Activated CD8-positive, alpha-beta T cell treated with anti-CD3 and anti-CD28 coated beads, Interleukin-2, amount 10 ng/mL, durations not matched to agents 7 days and 5 days (primary cell): Measurements from ENCODE around the gene VNN1. TPM values are rescaled to one million over a fixed set of nuclear protein-coding genes. Genes with fewer than 3 reads are reported as not detected.

Experiments
- ATAC-seq: fragments of 150-1000 bp; cut with Tn5 transposase; one replicate; pipeline ENCODE4 v1.10.0; 2021; ENCODE audit warnings: moderate library complexity
- CTCF ChIA-PET: fragments of 350-600 bp; sonication (Branson Sonifier 250); formaldehyde crosslinking; loops from one replicate; lab custom pipeline; 2021; ENCODE audit warnings: antibody characterized with exemption; lab: Charles Lee
- POLR2A ChIA-PET: fragments of 350-600 bp; sonication (Branson Sonifier 250); formaldehyde crosslinking; loops from one replicate; lab custom pipeline; 2021; ENCODE audit warnings: antibody characterized with exemption; lab: Charles Lee
- DNase-seq: peaks from one replicate; pipeline ENCODE4 v3.0.0-alpha.2; 2020
- H3K27ac Mint-ChIP-seq: one replicate; pipeline ENCODE4 v1.8.0; 2021; ENCODE audit warnings: mild to moderate bottlenecking, mixed read lengths
- H3K27me3 Mint-ChIP-seq: one replicate; pipeline ENCODE4 v1.8.0; 2021; ENCODE audit warnings: low read depth, mixed read lengths
- H3K36me3 Mint-ChIP-seq: one replicate; pipeline ENCODE4 v1.8.0; 2021; ENCODE audit warnings: low read depth, mixed read lengths
- H3K4me1 Mint-ChIP-seq: one replicate; pipeline ENCODE4 v1.8.0; 2021; ENCODE audit warnings: low read depth, mixed read lengths
- H3K4me3 Mint-ChIP-seq: one replicate; pipeline ENCODE4 v1.8.0; 2021; ENCODE audit warnings: mild to moderate bottlenecking, mixed read lengths
- H3K9me3 Mint-ChIP-seq: one replicate; pipeline ENCODE4 v1.8.0; 2022; ENCODE audit warnings: mixed read lengths; ENCODE audit not compliant: insufficient read depth
- total RNA-seq, 2 experiments: library from RNA; stranded (reverse); gene quantifications; one replicate each; pipeline ENCODE4 v1.2.3, GENCODE V29; 2021

Gene VNN1
- total RNA-seq, 2 experiments from 2014 or later = not detected

- ChIA-PET POLR2A (no interaction called here), CTCF (no interaction called here)
- Mint-ChIP-seq H3K27ac (no peak overlapping the region), H3K4me1 (peaks cover 22% of the 10 kb centered on the region), H3K9me3 (no peaks in the 10 kb centered on the region), H3K4me3 (no peak overlapping the region), H3K27me3 (no peaks in the 10 kb centered on the region), H3K36me3 (peaks cover 68% of the 10 kb centered on the region)
- no peak for DNase-seq
- no peak for ATAC-seq
These were observed 32.2 kb upstream of the VNN1 start for GRCh38 chr6:132746048-132746447.

- H3K27me3 Mint-ChIP-seq = no peaks in the 10 kb centered on the region
- ChIA-PET POLR2A (no interaction called here), CTCF (interaction anchor here (0.7 kb wide), 1 partner anchor 14 kb away, joined by 3 read pairs; no protein-coding TSS in a partner anchor)
- H3K4me1 Mint-ChIP-seq = no peaks in the 10 kb centered on the region
- H3K4me3 Mint-ChIP-seq = no peak overlapping the region
- H3K9me3 Mint-ChIP-seq = peaks cover 8% of the 10 kb centered on the region
- no peak for DNase-seq
- ATAC-seq = no peak
- peaks cover 43% of the 10 kb centered on the region for H3K36me3 Mint-ChIP-seq
- H3K27ac Mint-ChIP-seq = no peak overlapping the region
These were observed 28.6 kb upstream of the VNN1 start for GRCh38 chr6:132742495-132742894.

GRCh38 chr6:132741281-132741680, 27.4 kb upstream of the VNN1 start:
- ATAC-seq (no peak), DNase-seq (no peak)
- Mint-ChIP-seq H3K36me3 (peaks cover 35% of the 10 kb centered on the region), H3K27ac (no peak overlapping the region), H3K4me3 (no peak overlapping the region), H3K9me3 (peaks cover 8% of the 10 kb centered on the region), H3K4me1 (peaks cover 9% of the 10 kb centered on the region), H3K27me3 (no peaks in the 10 kb centered on the region)
- POLR2A ChIA-PET = no interaction called here
- CTCF ChIA-PET = interaction anchor here (1.0 kb wide), 1 partner anchor 48 kb away, joined by 3 read pairs; no protein-coding TSS in a partner anchor

DNA sequence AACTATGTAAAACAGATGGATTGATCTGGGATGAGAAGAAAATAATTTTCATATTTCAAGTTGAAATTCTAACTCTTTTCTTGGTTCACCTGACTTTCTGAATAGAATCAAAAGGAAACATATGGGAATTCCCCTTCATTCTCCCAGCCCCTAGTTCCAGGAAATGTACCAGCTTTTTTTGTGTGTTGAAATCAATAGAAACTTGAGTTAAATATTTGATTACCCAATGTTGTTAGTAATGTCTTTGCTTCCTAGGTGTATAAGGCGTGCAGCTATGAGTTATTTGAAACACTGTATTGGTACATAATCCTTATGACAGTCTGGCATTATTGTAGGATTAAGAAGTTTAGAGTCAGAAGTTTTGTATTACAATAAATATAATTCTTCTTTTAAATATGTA, 22.4 kb upstream of the VNN1 start:
- POLR2A ChIA-PET = no interaction called here
- no peak for DNase-seq
- H3K4me3 Mint-ChIP-seq = no peak overlapping the region
- peaks cover 16% of the 10 kb centered on the region for H3K4me1 Mint-ChIP-seq
- ATAC-seq = no peak
- H3K27me3 Mint-ChIP-seq = peaks cover 2% of the 10 kb centered on the region
- CTCF ChIA-PET = interaction anchor here (1.3 kb wide), 1 partner anchor 8 kb away, joined by 3 read pairs; no protein-coding TSS in a partner anchor
- peaks cover 8% of the 10 kb centered on the region for H3K9me3 Mint-ChIP-seq
- peaks cover 7% of the 10 kb centered on the region for H3K36me3 Mint-ChIP-seq
- no peak overlapping the region for H3K27ac Mint-ChIP-seq

DNA sequence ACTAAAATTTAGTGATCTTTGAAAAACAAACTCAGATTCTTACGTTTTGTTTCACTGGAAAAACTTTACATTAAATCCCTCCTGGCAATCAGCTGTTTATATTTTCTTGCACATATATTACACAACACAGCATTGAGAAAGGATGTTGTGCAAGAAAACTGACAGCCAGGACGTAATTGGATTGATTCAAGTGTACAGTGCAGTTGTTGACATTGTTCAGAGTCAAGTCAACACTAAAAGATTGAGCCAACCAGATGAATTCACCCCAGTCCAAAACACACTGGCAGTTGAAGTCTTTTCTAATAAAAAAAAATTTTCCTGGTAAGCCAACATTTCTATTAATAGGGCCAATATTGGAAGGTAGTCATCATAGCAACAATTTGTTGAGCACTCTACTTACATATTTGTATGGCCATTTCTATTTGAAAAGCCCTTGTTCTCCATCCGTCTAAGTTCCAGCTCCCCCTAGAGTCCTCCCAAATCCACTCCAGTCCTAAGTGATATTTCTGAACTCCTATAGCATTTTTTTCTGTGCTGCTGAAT, 20.9 kb upstream of the VNN1 start:
- no peak for DNase-seq
- Mint-ChIP-seq H3K9me3 (peaks cover 8% of the 10 kb centered on the region), H3K4me1 (peaks cover 16% of the 10 kb centered on the region), H3K4me3 (no peak overlapping the region), H3K27ac (no peak overlapping the region), H3K36me3 (no peaks in the 10 kb centered on the region), H3K27me3 (peaks cover 2% of the 10 kb centered on the region)
- no peak for ATAC-seq
- ChIA-PET CTCF (interaction anchor here (1.3 kb wide), 2 partner anchors 10 to 26 kb away, joined by 3 to 4 read pairs; no protein-coding TSS in a partner anchor), POLR2A (no interaction called here)

GRCh38 chr6:132733814-132734213, 20.0 kb upstream of the VNN1 start:
- DNase-seq = no peak
- Mint-ChIP-seq H3K4me1 (peaks cover 16% of the 10 kb centered on the region), H3K27me3 (peaks cover 2% of the 10 kb centered on the region), H3K9me3 (peaks cover 7% of the 10 kb centered on the region), H3K4me3 (no peak overlapping the region), H3K27ac (no peak overlapping the region), H3K36me3 (no peaks in the 10 kb centered on the region)
- CTCF ChIA-PET = no interaction called here
- POLR2A ChIA-PET = no interaction called here
- no peak for ATAC-seq

- Mint-ChIP-seq H3K9me3 (peaks cover 2% of the 10 kb centered on the region), H3K4me3 (no peak overlapping the region), H3K36me3 (no peaks in the 10 kb centered on the region), H3K4me1 (peaks cover 16% of the 10 kb centered on the region), H3K27me3 (peaks cover 2% of the 10 kb centered on the region), H3K27ac (no peak overlapping the region)
- ChIA-PET POLR2A (no interaction called here), CTCF (no interaction called here)
- no peak for ATAC-seq
- DNase-seq = no peak
These were observed 19.4 kb upstream of the VNN1 start for GRCh38 chr6:132733283-132733682.

DNA sequence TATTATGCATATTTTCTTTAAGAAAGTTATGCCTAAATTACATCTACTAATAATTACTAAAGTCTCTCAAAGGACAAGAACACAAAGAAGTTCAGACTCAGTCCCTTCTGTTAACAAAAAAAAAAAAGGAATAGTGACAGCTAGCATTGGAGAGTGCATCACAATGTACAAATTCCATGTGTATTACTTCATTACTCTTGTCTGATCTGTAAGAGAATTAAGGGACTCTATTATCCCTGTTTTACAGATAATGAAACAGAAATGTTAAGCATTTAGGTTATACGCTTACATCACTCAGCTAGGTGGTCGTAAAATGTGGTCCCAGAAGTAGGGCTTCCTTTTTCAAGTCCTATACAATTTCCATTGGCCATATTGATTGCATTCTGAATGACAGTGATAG, 17.2 kb upstream of the VNN1 start:
- Mint-ChIP-seq H3K9me3 (no peaks in the 10 kb centered on the region), H3K27ac (no peak overlapping the region), H3K4me3 (no peak overlapping the region), H3K36me3 (peaks cover 3% of the 10 kb centered on the region), H3K27me3 (peaks cover 2% of the 10 kb centered on the region), H3K4me1 (peaks cover 15% of the 10 kb centered on the region)
- ATAC-seq = no peak
- ChIA-PET CTCF (no interaction called here), POLR2A (interaction anchor here (0.7 kb wide), 1 partner anchor 11 kb away, joined by 3 read pairs; no protein-coding TSS in a partner anchor)
- no peak for DNase-seq

- no peak overlapping the region for H3K27ac Mint-ChIP-seq
- H3K36me3 Mint-ChIP-seq = peaks cover 3% of the 10 kb centered on the region
- CTCF ChIA-PET = no interaction called here
- ATAC-seq (no peak), DNase-seq (no peak)
- H3K4me3 Mint-ChIP-seq = no peak overlapping the region
- POLR2A ChIA-PET = no interaction called here
- H3K4me1 Mint-ChIP-seq = peaks cover 17% of the 10 kb centered on the region
- no peaks in the 10 kb centered on the region for H3K9me3 Mint-ChIP-seq
- peaks cover 2% of the 10 kb centered on the region for H3K27me3 Mint-ChIP-seq
These were observed 16.7 kb upstream of the VNN1 start for GRCh38 chr6:132730560-132730959.

DNA sequence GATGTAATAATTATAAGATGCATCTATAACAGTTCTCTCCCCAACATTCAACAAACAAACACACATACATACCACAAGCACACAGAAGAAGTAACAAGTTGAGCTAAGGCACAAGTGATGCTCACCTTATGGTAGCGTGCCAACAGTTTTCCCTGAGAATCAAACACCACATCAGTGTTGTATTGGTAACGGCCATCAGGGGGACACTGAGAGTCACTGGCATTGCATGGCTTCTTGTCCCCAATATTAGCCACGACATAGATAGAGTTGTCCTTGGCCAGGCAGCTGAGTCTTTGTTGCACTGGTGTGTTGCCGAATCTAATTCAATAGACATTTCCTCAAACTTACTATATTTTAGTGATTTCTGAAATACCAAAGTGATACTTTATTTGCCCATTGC, 14.8 kb upstream of the VNN1 start:
- Mint-ChIP-seq H3K9me3 (no peaks in the 10 kb centered on the region), H3K36me3 (peaks cover 3% of the 10 kb centered on the region), H3K4me1 (peaks cover 19% of the 10 kb centered on the region), H3K27ac (no peak overlapping the region), H3K4me3 (no peak overlapping the region), H3K27me3 (no peaks in the 10 kb centered on the region)
- no peak for DNase-seq
- CTCF ChIA-PET = interaction anchor here (0.8 to 0.9 kb wide), 2 partner anchors 14 to 35 kb away, joined by 3 to 4 read pairs; no protein-coding TSS in a partner anchor
- ATAC-seq = no peak
- POLR2A ChIA-PET = interaction anchor here (0.6 kb wide), 1 partner anchor 244 kb away, joined by 4 read pairs; no protein-coding TSS in a partner anchor

DNA sequence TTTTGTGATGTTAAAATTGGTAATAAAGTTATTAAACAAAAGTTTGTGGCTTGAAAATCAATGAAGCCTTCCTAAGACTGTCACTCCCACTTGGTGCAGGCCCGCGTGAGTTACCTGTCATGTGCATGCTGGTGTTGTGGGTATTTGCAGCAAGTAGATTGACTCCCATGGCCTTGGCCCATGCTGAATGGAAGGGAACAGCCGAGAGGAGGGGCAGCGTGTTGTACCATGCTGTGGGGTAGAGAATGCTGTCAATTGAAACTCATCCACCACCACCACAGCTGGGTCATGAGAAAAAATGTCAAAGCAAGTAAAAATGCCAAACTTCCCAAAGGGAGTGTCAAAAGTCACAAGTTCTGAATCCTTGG, 12.7 kb upstream of the VNN1 start:
- H3K27ac Mint-ChIP-seq = no peak overlapping the region
- POLR2A ChIA-PET = no interaction called here
- H3K4me3 Mint-ChIP-seq = no peak overlapping the region
- DNase-seq (no peak), ATAC-seq (no peak)
- no peaks in the 10 kb centered on the region for H3K9me3 Mint-ChIP-seq
- H3K36me3 Mint-ChIP-seq = peaks cover 3% of the 10 kb centered on the region
- H3K27me3 Mint-ChIP-seq = no peaks in the 10 kb centered on the region
- H3K4me1 Mint-ChIP-seq = peaks cover 19% of the 10 kb centered on the region
- CTCF ChIA-PET = no interaction called here

DNA sequence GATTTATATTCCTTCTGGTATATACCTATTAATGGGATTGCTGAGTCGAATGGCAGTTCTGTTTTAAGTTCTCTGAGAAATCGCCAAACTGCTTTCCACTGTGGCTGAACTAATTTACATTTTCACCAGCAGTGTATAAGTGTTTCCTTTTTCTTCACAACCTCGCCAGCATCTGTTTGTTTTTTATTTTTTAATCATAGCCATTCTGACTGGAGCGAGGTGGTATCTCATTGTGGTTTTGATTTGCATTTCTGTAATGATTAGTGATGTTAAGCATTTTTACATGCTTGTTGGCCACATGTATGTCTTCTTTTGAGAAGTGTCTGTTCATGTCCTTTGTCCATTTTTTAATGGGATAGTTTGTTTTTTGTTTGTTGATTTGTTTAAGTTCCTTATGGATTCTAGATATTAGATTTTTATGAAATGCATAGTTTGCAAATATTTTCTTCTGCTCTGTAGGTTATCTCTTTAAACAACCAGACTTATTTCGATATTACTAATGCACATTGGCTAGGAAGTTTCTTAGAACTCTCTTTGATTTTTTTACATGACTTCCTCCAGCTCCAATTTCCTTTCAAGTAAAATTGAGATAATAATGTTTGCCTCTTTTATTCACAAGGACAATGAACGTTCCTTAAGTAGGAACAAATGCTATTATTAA, 12.2 kb upstream of the VNN1 start:
- DNase-seq (no peak), ATAC-seq (no peak)
- no peaks in the 10 kb centered on the region for H3K9me3 Mint-ChIP-seq
- H3K4me1 Mint-ChIP-seq = peaks cover 19% of the 10 kb centered on the region
- peak overlapping the region; percentile 35 for H3K27ac Mint-ChIP-seq
- H3K27me3 Mint-ChIP-seq = no peaks in the 10 kb centered on the region
- CTCF ChIA-PET = no interaction called here
- H3K36me3 Mint-ChIP-seq = peaks cover 3% of the 10 kb centered on the region
- POLR2A ChIA-PET = no interaction called here
- no peak overlapping the region for H3K4me3 Mint-ChIP-seq
